HG02610 (cell line): ENCODE data around the gene ISOC1.
A peak's percentile ranks its signal among the peaks of the same experiment; 100 is the strongest.

Source experiments
- ATAC-seq: cut with Tn5 transposase; IDR thresholded peaks from one replicate; pipeline ENCODE4 v1.9.1; 2021; ENCODE audit warnings: mild to moderate bottlenecking, moderate library complexity; ENCODE audit not compliant: unreplicated experiment

The ISOC1 gene

GRCh38 chr5:129094924-129095899, 663 bp downstream of the ISOC1 start:
- peak; percentile 40 for ATAC-seq

- ATAC-seq = no peak
Observed at GRCh38 chr5:129096382-129096991, 1.9 kb downstream of the ISOC1 start.

- ATAC-seq = no peak
Observed at GRCh38 chr5:129097498-129098296, 3.1 kb downstream of the ISOC1 start.

- ATAC-seq = no peak
Observed at GRCh38 chr5:129098488-129099183, 4.1 kb downstream of the ISOC1 start.

GRCh38 chr5:129099184-129099569, 4.6 kb downstream of the ISOC1 start:
- ATAC-seq = no peak

GRCh38 chr5:129101794-129102193, 7.2 kb downstream of the ISOC1 start:
- no peak for ATAC-seq

- no peak for ATAC-seq
Observed at GRCh38 chr5:129103397-129103796, 8.8 kb downstream of the ISOC1 start.

- no peak for ATAC-seq
Observed at GRCh38 chr5:129104915-129105455, 10.4 kb downstream of the ISOC1 start.

GRCh38 chr5:129107637-129108036, 13.1 kb downstream of the ISOC1 start:
- ATAC-seq = no peak

- no peak for ATAC-seq
Observed at GRCh38 chr5:129110742-129111141, 16.2 kb downstream of the ISOC1 start.

GRCh38 chr5:129111351-129111750, 16.8 kb downstream of the ISOC1 start:
- ATAC-seq = no peak

- ATAC-seq = no peak
Observed at GRCh38 chr5:129112295-129112694, 17.7 kb downstream of the ISOC1 start.

- ATAC-seq = no peak
Observed at GRCh38 chr5:129113867-129114266, 19.3 kb downstream of the ISOC1 start.

GRCh38 chr5:129114539-129115193, 20.1 kb downstream of the ISOC1 start:
- ATAC-seq = no peak

GRCh38 chr5:129115680-129116079, 21.1 kb downstream of the ISOC1 start:
- no peak for ATAC-seq

- no peak for ATAC-seq
Observed at GRCh38 chr5:129116797-129117196, 22.2 kb downstream of the ISOC1 start.

- ATAC-seq = no peak
Observed at GRCh38 chr5:129118405-129118804, 23.9 kb downstream of the ISOC1 start.

GRCh38 chr5:129118826-129119225, 24.3 kb downstream of the ISOC1 start:
- ATAC-seq = no peak

GRCh38 chr5:129120158-129120581, 25.6 kb downstream of the ISOC1 start:
- ATAC-seq = peak; percentile 95

GRCh38 chr5:129122560-129122959, 28.0 kb downstream of the ISOC1 start:
- no peak for ATAC-seq
